NCI-H2081 (cell line): ENCODE results near the gene ADAT3.

ENCODE experiments used
- DNase-seq, 2 experiments: peaks; one replicate each; lab custom pipeline; 2025; lab: John Stamatoyannopoulos, UW

Gene ADAT3

GRCh38 chr19:1956868-1957492 is 51.8 kb downstream of the ADAT3 start:
- no peak for DNase-seq

GRCh38 chr19:1957562-1958248 is 52.5 kb downstream of the ADAT3 start:
- no peak for DNase-seq

GRCh38 chr19:1959928-1960589 is 54.9 kb downstream of the ADAT3 start:
- no peak for DNase-seq

GRCh38 chr19:1961000-1961883 is 56.0 kb downstream of the ADAT3 start:
- no peak for DNase-seq

GRCh38 chr19:1962674-1963073 is 57.5 kb downstream of the ADAT3 start:
- DNase-seq = no peak
